KMS-11 (cell line): ENCODE measurements around the gene TFAP2E.

Experiments
- H2AFZ ChIP-seq: fragments of 200-600 bp; sonication (generic); 2 replicates; pipeline ENCODE4 v1.6.1; 2016; ENCODE audit warnings: antibody characterized with exemption, mixed run types, low read depth
- H3K27ac ChIP-seq: fragments of 200-600 bp; sonication (generic); 2 replicates; pipeline ENCODE4 v1.6.1; 2016; ENCODE audit warnings: mild to moderate bottlenecking, mixed run types
- H3K27me3 ChIP-seq: fragments of 200-600 bp; sonication (generic); 2 replicates; pipeline ENCODE4 v1.6.1; 2017; ENCODE audit warnings: mild to moderate bottlenecking, low read depth, mixed run types, moderate library complexity; ENCODE audit not compliant: insufficient read depth
- H3K36me3 ChIP-seq: fragments of 200-600 bp; sonication (generic); 2 replicates; pipeline ENCODE4 v1.6.1; 2017; ENCODE audit warnings: mild to moderate bottlenecking, mixed run types; ENCODE audit not compliant: insufficient read depth
- H3K4me1 ChIP-seq: fragments of 200-600 bp; sonication (generic); 2 replicates; pipeline ENCODE4 v1.6.1; 2016; ENCODE audit warnings: mild to moderate bottlenecking, low read depth, mixed run types; ENCODE audit not compliant: poor library complexity, severe bottlenecking
- H3K4me2 ChIP-seq: fragments of 200-600 bp; sonication (generic); 2 replicates; pipeline ENCODE4 v1.7.0; 2016; ENCODE audit warnings: mild to moderate bottlenecking, mixed run types
- H3K4me3 ChIP-seq: fragments of 200-600 bp; sonication (generic); IDR thresholded peaks from 2 replicates; pipeline ENCODE4 v1.6.1; 2017; ENCODE audit warnings: low read depth, low read length, mixed read lengths; ENCODE audit not compliant: insufficient read depth
- H3K79me2 ChIP-seq: fragments of 200-600 bp; sonication (generic); 2 replicates; pipeline ENCODE4 v1.6.1; 2016; ENCODE audit warnings: low read depth, mixed run types; ENCODE audit not compliant: insufficient read depth
- H3K9ac ChIP-seq: fragments of 200-600 bp; sonication (generic); 2 replicates; pipeline ENCODE4 v1.6.1; 2016; ENCODE audit warnings: mild to moderate bottlenecking, mixed run types
- H4K20me1 ChIP-seq: fragments of 200-600 bp; sonication (generic); 2 replicates; pipeline ENCODE4 v1.6.1; 2016; ENCODE audit warnings: mild to moderate bottlenecking, mixed run types; ENCODE audit not compliant: insufficient read depth
- CTCF ChIP-seq: fragments of 200-600 bp; sonication (generic); conservative IDR thresholded peaks from 2 replicates; pipeline ENCODE4 v1.6.1; 2017; ENCODE audit warnings: low read depth, mild to moderate bottlenecking, antibody characterized with exemption, low read length, moderate library complexity, mixed read lengths

The TFAP2E gene

GRCh38 chr1:35597870-35598269 lies 24.8 kb downstream of the TFAP2E start:
- Histone ChIP-seq H4K20me1 (no peaks in the 10 kb centered on the region), H3K27me3 (no peaks in the 10 kb centered on the region), H3K4me1 (no peaks in the 10 kb centered on the region), H3K79me2 (no peaks in the 10 kb centered on the region), H3K36me3 (no peaks in the 10 kb centered on the region), H3K27ac (no peak overlapping the region), H3K4me3 (no peak overlapping the region), H2AFZ (no peak overlapping the region), H3K9ac (no peak overlapping the region), H3K4me2 (no peak overlapping the region)
- TF ChIP-seq CTCF: no peak

- H3K4me1 ChIP-seq: no peaks in the 10 kb centered on the region
- no peak overlapping the region for H2AFZ ChIP-seq
- no peak overlapping the region for H3K4me2 ChIP-seq
- H3K79me2 ChIP-seq: no peaks in the 10 kb centered on the region
- H3K9ac ChIP-seq: no peak overlapping the region
- H4K20me1 ChIP-seq: no peaks in the 10 kb centered on the region
- no peak for TF ChIP-seq CTCF
- no peaks in the 10 kb centered on the region for H3K27me3 ChIP-seq
- H3K27ac ChIP-seq: no peak overlapping the region
- no peak overlapping the region for H3K4me3 ChIP-seq
- H3K36me3 ChIP-seq: no peaks in the 10 kb centered on the region
Observed at GRCh38 chr1:35598895-35599294, 25.8 kb downstream of the TFAP2E start.

- Histone ChIP-seq H3K4me2 (no peak overlapping the region), H4K20me1 (no peaks in the 10 kb centered on the region), H3K27me3 (no peaks in the 10 kb centered on the region), H3K27ac (no peak overlapping the region), H3K9ac (no peak overlapping the region), H3K4me3 (no peak overlapping the region), H3K36me3 (no peaks in the 10 kb centered on the region), H3K4me1 (no peaks in the 10 kb centered on the region), H3K79me2 (no peaks in the 10 kb centered on the region), H2AFZ (no peak overlapping the region)
- TF ChIP-seq CTCF: no peak
Observed at GRCh38 chr1:35599411-35599810, 26.3 kb downstream of the TFAP2E start.

- peaks cover 10% of the 10 kb centered on the region; the same call in 1 of the 2 replicates for H3K36me3 ChIP-seq
- TF ChIP-seq CTCF: no peak
- H4K20me1 ChIP-seq: no peaks in the 10 kb centered on the region
- no peak overlapping the region for H3K27ac ChIP-seq
- H3K4me2 ChIP-seq: no peak overlapping the region
- no peak overlapping the region for H3K9ac ChIP-seq
- H3K79me2 ChIP-seq: no peaks in the 10 kb centered on the region; the same call in 1 of the 2 replicates
- no peak overlapping the region for H3K4me3 ChIP-seq
- H2AFZ ChIP-seq: no peak overlapping the region
- no peaks in the 10 kb centered on the region for H3K27me3 ChIP-seq
- no peaks in the 10 kb centered on the region for H3K4me1 ChIP-seq
Observed at GRCh38 chr1:35600593-35600992, 27.5 kb downstream of the TFAP2E start.

- H3K4me3 ChIP-seq: no peak overlapping the region
- TF ChIP-seq CTCF: no peak
- peaks cover 18% of the 10 kb centered on the region; the same call in 1 of the 2 replicates for H3K79me2 ChIP-seq
- H3K27me3 ChIP-seq: no peaks in the 10 kb centered on the region
- H3K36me3 ChIP-seq: peaks cover 19% of the 10 kb centered on the region; the same call in 1 of the 2 replicates
- no peak overlapping the region for H3K9ac ChIP-seq
- H4K20me1 ChIP-seq: peaks cover 9% of the 10 kb centered on the region; the same call in 1 of the 2 replicates
- H2AFZ ChIP-seq: no peak overlapping the region
- H3K4me2 ChIP-seq: no peak overlapping the region
- no peaks in the 10 kb centered on the region for H3K4me1 ChIP-seq
- H3K27ac ChIP-seq: no peak overlapping the region
Observed at GRCh38 chr1:35603468-35603867, 30.4 kb downstream of the TFAP2E start.
